CD4-positive, alpha-beta T cell treated with Interleukin-10 for 1 hour (primary cell): ENCODE data around the gene GKAP1.
"Not testable (repeated sequence)": the region's sequence is repeated elsewhere in the genome, so short reads cannot be mapped to it uniquely, and the experiment has no call there.

Experiments
- DNase-seq: peaks from one replicate; pipeline ENCODE4 v3.0.0-alpha.2; 2020

Gene GKAP1

DNA sequence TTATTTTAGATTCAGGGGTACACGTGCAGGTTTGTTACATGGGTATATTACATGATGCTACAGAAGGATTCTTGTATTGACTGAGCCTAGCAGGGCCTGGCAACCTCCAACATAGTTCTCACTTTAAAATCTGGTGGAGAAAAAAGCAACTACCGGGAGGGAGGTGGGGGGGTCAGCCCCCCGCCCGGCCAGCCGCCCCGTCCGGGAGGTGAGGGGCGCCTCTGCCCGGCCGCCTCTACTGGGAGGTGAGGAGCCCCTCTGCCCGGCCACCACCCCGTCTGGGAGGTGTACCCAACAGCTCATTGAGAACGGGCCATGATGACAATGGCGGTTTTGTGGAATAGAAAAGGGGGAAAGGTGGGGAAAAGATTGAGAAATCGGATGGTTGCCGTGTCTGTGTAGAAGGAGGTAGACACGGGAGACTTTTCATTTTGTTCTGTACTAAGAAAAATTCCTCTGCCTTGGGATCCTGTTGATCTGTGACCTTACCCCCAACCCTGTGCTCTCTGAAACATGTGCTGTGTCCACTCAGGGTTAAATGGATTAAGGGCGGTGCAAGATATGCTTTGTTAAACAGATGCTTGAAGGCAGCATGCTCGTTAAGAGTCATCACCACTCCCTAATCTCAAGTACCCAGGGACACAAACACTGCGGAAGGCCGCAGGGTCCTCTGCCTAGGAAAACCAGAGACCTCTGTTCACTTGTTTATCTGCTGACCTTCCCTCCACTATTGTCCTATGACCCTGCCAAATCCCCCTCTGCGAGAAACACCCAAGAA is 88.8 kb downstream of the GKAP1 start:
- DNase-seq = not testable (repeated sequence)

DNA sequence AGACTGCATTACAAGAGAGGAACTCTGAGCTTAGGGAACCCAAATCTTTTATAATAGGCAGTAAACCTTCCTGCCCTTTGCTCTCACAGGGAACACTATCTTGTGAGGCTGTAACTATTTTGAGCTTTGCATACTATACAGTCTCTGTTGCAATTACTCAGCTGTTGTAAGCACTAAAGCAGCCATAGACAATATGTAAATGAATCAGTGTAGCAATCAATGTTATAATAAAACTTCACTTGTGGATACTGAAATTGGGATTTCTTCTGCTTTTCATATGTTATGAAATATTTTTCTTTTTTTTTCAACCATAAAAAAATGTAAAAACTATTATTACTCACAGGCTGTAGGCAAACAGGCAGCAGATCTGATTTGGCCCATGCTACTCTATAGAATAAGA is 93.1 kb downstream of the GKAP1 start:
- no peak for DNase-seq

GRCh38 chr9:83722726-83723495 is 94.7 kb downstream of the GKAP1 start:
- no peak for DNase-seq

DNA sequence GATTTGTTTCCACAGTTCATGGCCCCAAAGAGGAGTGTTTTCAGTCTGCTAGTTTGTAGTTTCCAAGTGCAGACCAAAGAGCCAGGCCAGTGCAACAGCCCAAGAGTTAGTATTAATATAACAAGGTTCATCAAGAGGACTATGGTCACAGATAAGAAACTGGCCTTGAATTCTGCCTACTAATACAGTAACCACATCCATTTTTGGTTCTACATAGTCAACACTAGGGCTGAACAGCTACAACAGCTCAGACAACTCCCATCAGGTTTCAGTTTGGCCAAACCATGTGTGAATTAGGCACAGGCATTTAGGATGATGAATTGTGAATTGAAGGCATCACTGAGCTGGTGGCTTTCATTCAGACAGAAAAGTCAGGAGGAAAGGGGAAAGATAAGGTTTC is 96.1 kb downstream of the GKAP1 start:
- no peak for DNase-seq

DNA sequence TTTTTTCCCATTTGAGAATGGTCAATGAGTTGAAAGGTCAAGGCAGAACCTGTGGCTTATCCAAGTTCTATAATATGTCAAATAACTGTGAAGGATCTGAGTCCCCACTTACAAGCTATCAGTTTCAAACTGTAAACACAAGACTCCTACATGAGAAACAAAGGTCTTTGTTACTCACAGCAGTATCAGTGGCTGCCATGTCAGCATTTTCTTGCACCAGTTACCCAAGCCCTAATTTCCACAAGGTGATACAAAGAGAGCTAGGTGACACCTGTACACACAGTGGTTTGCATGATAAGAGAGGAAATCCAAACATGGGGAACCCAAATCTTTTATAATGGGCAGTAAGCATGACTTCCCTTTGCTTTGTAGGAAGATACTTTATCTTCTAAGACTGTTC is 101.8 kb downstream of the GKAP1 start:
- DNase-seq = no peak

DNA sequence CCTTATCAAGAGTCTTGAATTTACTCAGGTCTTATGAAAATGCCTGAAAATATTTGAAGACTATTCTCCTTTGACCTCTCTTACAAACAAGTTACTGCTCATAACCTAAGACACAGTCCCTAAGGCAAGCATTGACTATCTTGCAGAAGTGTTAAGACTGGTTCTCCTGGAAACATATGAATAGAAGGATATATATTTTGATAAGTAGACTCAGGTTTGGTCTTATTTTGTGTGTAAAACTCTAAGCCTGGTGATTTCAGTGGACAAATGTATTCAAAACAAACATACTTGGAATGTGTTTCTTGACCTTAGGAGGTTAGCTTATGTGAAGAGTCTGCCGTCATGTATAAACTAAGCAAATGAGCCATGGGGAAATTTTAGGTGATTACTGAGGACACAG is 102.3 kb downstream of the GKAP1 start:
- no peak for DNase-seq

- peak; percentile 30 for DNase-seq
Observed at GRCh38 chr9:83714329-83714728, 103.2 kb downstream of the GKAP1 start.

- DNase-seq = peak; percentile 74
Observed at GRCh38 chr9:83708515-83709158, 108.9 kb downstream of the GKAP1 start.

DNA sequence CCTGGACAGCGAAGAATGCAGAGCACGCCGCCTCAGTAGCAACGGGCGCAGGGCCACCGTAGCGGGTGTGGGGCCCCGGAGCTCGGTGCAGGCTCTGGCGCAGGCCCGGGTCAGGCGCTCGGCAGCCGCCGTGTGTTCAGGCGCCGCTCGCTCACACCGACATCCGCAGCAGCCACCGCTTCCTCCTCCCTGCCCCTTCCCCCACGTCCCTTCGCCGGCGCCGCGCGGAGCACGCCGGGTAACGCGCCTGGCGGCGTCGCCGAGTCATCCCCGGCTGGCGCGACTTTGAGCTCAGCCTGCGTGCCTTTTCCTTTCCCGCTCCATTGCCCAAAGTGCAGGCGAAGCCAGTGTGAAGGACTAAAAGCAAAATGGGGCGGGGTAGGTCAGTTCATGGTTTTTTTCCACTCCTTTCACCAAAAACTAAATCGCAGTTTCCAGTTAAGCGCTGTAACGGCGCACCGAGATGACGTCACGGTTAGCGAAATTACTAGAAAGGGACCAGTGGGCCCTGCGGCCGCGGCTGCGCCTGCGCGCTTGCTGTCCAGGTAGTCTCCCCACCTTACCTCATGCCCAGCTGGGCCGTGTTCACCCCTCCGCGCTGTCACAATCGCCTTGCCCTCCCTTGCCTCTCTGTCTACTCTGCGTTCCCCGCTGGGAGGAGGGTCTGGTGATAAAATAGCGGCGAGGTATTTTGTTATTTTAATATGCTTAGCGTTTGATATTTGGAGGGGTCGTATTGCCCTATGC is 109.6 kb downstream of the GKAP1 start, which contains the start of gene UBQLN1:
Gene UBQLN1, minus strand, starts transcription at position 191 of the 747 bp plus-strand sequence. CDS start 279 bp downstream, outside the sequence.
- DNase-seq = peak; percentile 92

DNA sequence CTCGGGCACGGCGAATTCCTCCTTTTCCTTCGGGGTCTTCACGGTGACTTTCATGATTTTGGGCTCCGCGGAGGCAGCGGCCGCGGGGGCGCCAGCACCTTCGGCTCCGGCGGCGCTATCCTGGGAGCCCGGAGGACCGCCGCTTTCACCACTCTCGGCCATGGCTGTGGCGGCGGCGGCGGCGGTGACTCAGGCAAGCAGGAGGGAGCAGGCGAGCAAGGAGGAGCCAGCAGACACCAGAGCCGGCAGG is 110.1 kb downstream of the GKAP1 start:
- no peak for DNase-seq

DNA sequence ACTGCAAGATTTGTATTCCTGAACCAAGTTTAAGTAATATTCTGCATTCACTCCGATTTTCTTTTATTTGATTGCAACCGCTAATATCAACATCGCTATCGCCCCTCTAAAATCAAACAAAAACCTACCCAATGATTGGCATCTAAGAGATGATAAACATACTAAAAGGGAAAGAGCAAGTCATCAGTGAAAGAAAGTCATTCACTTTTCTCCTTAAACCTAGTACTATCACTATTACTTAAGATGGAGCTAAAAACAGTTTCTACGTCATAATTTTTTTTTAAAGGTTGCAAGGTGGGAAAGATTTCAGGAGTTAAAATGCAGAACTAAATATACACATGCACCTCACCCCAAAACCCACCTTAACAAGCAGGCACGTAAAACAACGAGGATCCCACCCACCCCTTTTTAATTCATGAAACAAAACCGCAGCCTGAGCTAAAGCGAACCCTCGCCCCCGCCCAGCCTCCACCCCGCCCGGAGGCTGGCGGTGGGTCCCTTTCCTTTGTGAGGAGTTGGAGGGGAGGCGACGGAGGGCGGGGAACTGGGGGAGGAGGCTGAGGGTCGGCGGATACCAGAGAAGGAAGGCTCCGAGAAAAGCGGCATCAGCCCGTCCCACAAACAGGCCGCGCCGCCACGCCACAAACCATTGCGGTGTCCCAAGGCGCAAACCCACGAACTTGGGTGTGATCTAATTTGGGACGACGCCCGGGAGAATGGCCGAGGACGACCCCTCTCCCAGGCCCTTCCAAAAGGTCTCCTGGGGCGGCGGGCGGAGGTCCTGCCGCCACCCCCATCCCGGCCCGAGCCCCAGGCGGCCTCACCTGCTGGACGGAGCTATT is 110.7 kb downstream of the GKAP1 start:
- peak; percentile 71 for DNase-seq

DNA sequence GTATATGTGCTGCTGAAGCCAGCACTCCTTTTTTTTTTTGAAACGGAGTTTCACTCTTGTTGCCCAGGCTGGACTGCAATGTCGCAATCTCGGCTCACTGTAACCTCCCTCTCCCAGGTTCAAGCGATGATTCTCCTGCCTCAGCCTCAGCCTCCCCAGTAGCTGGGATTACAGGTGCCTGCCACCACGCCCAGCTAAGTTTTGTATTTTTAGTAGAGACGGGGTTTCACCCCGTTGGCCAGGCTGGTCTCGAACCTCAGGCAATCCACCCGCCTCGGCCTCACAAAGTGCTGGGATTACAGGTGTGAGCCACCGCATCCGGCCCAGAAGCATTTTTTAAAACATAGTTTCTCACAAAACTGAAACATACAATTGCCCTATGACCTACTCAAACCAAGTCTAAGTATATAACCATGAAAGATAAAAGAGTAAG is 112.3 kb downstream of the GKAP1 start:
- DNase-seq = peak; percentile 39

GRCh38 chr9:83701769-83702168 is 115.8 kb downstream of the GKAP1 start:
- no peak for DNase-seq

- no peak for DNase-seq
Observed at GRCh38 chr9:83701286-83701685, 116.3 kb downstream of the GKAP1 start.

DNA sequence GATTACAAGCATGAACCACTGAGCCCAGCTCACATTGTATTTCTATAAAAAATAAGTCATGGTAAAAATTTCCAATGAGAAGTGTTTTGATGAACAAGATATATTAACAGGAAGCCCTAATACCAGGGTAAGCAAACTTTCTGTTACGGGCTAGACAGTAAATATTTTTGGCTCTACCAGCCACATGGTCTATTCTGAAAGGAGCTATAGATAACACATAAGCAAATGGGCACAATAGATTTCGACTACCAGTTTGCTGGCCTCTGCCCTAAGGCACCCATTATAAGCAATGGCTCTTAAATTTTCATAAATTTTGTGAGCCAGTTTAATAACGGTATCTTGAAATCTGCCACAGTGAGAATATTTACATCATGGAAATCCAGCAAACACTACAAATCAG is 118.0 kb downstream of the GKAP1 start:
- DNase-seq = no peak

GRCh38 chr9:83698976-83699585 is 118.5 kb downstream of the GKAP1 start:
- no peak for DNase-seq

- DNase-seq = no peak
Observed at GRCh38 chr9:83691492-83691891, 126.1 kb downstream of the GKAP1 start.
